Panc1 (cell line): ENCODE measurements around the gene TBKBP1. TPM values are rescaled to one million over a fixed set of nuclear protein-coding genes. Genes with fewer than 3 reads are reported as not detected.

Source experiments
- ATAC-seq: fragments of 200-7000 bp; cut with Tn5 transposase; 2 replicates; pipeline ENCODE4 v1.9.1; 2020; ENCODE audit warnings: mild to moderate bottlenecking, moderate library complexity
- BruUV-seq: library from RNA; stranded (reverse); fragments of 400-500 nt; replicated peaks from 2 replicates; lab custom pipeline; 2021; lab: Mats Ljungman, UMichigan
- CTCF ChIA-PET: fragments of 300-600 bp; sonication (Branson Sonifier 250); formaldehyde crosslinking; loops from one replicate; lab custom pipeline; 2022; ENCODE audit warnings: antibody characterized with exemption; lab: Charles Lee
- POLR2A ChIA-PET: fragments of 300-600 bp; sonication (Branson Sonifier 250); formaldehyde crosslinking; loops from one replicate; lab custom pipeline; 2022; ENCODE audit warnings: antibody characterized with exemption; lab: Charles Lee
- DNase-seq: peaks from one replicate; pipeline ENCODE4 v3.0.0-alpha.2; 2010; ENCODE audit warnings: low read depth, low spot score
- H3K27ac ChIP-seq: 2 replicates; pipeline ENCODE4 v1.5.1; 2011; ENCODE audit warnings: mild to moderate bottlenecking, low read length, inconsistent platforms
- H3K27me3 ChIP-seq: fragments of 200-500 bp; sonication (Bioruptor generic); 2 replicates; pipeline ENCODE4 v1.6.0; 2014; ENCODE audit warnings: low read length, inconsistent platforms; ENCODE audit not compliant: control insufficient read depth, insufficient read depth
- H3K36me3 ChIP-seq: fragments of 200-500 bp; sonication (Bioruptor generic); 2 replicates; pipeline ENCODE4 v1.5.1; 2014; ENCODE audit warnings: inconsistent platforms, mild to moderate bottlenecking, low read length, moderate library complexity; ENCODE audit not compliant: control insufficient read depth, insufficient read depth
- H3K4me1 ChIP-seq: 2 replicates; pipeline ENCODE4 v1.5.1; 2011; ENCODE audit warnings: inconsistent platforms, mild to moderate bottlenecking, low read length, moderate library complexity; ENCODE audit not compliant: control insufficient read depth, insufficient read depth
- H3K4me3 ChIP-seq, 2 experiments: 2 replicates each; pipeline ENCODE4 v1.5.1; 2011 to 2012; ENCODE audit warnings: low read depth in 2 of 2, low read length in 2 of 2, mild to moderate bottlenecking in 2 of 2, inconsistent platforms in 1 of 2, moderate library complexity in 1 of 2
- H3K9me3 ChIP-seq: fragments of 200-500 bp; sonication (Bioruptor generic); 2 replicates; pipeline ENCODE4 v1.5.1; 2014; ENCODE audit warnings: low read depth, mild to moderate bottlenecking, inconsistent platforms, low read length, moderate library complexity; ENCODE audit not compliant: control insufficient read depth, insufficient read depth
- CTCF ChIP-seq: fragments of 450-650 bp; IDR thresholded peaks from 2 replicates; pipeline ENCODE4 v1.5.1; 2017; ENCODE audit warnings: mild to moderate bottlenecking
- POLR2AphosphoS5 ChIP-seq: IDR thresholded peaks from 2 replicates; pipeline ENCODE4 v1.6.1; 2012; ENCODE audit warnings: mild to moderate bottlenecking, low read depth, low read length, moderate library complexity
- REST ChIP-seq, 2 experiments: IDR thresholded peaks; 2 replicates each; pipeline ENCODE4 v1.6.1; 2011 to 2012; ENCODE audit warnings: low read depth in 2 of 2, control low read depth in 1 of 2, low read length in 1 of 2, mild to moderate bottlenecking in 1 of 2, moderate library complexity in 1 of 2; ENCODE audit not compliant: insufficient read depth in 1 of 2
- SIN3A ChIP-seq: IDR thresholded peaks from 2 replicates; pipeline ENCODE4 v1.6.1; 2012; ENCODE audit warnings: low read depth, mild to moderate bottlenecking, low read length, moderate library complexity, borderline replicate concordance; ENCODE audit not compliant: insufficient read depth
- TCF7L2 ChIP-seq: IDR thresholded peaks from 2 replicates; pipeline ENCODE4 v1.6.1; 2011; ENCODE audit warnings: mild to moderate bottlenecking, low read depth, low read length, inconsistent platforms
- in situ Hi-C: cut with HindIII; loops from 2 replicates; pipeline ENCODE4 v1.10.0; 2016; ENCODE audit warnings: low sequenced_read_pairs, low pct_unique_long_range_greater_than_20kb
- intact Hi-C: fragments of 100-400 bp; cut with micrococcal nuclease; formaldehyde crosslinking; loops from one replicate; pipeline ENCODE4 v1.10.0; 2022; ENCODE audit not compliant: unreplicated experiment
- total RNA-seq: library from RNA; stranded (reverse); gene quantifications from one replicate; pipeline ENCODE4 v1.2.1, GENCODE V29; 2021; ENCODE audit not compliant: unreplicated experiment

TBKBP1 gene
- total RNA-seq, 1 experiment from 2014 or later: 12.0 TPM

- in situ Hi-C loops: no loop called here
- DNase-seq: no peak
- ATAC-seq: no peak
- no peak overlapping the region for H3K27ac ChIP-seq
- no TSS peak for BruUV-seq
- H3K27me3 ChIP-seq: peaks cover 5% of the 10 kb centered on the region; the same call in 1 of the 2 replicates
- TF ChIP-seq TCF7L2 (no peak), SIN3A (no peak), CTCF (no peak), POLR2AphosphoS5 (no peak), REST (IDR thresholded peaks at IDR 0.05; ENCODE audit: insufficient read depth in 1 of 2, low read depth in 2 of 2, low read length in 1 of 2) (no peak)
- intact Hi-C loops: no loop called here
- H3K4me3 ChIP-seq: no peak overlapping the region
- H3K36me3 ChIP-seq: no peaks in the 10 kb centered on the region
- POLR2A ChIA-PET: no interaction called here
- no peaks in the 10 kb centered on the region for H3K9me3 ChIP-seq
- no peaks in the 10 kb centered on the region for H3K4me1 ChIP-seq
- CTCF ChIA-PET: interaction anchor here (0.9 kb wide), 2 partner anchors 14 to 17 kb away, joined by 3 to 6 read pairs; no protein-coding TSS in a partner anchor
Measured at GRCh38 chr17:47714773-47715396, 20.9 kb downstream of the TBKBP1 start.

- intact Hi-C loops (no loop called here), in situ Hi-C loops (no loop called here)
- Histone ChIP-seq H3K4me1 (no peaks in the 10 kb centered on the region), H3K36me3 (no peaks in the 10 kb centered on the region), H3K4me3 (no peak overlapping the region), H3K27ac (no peak overlapping the region), H3K9me3 (no peaks in the 10 kb centered on the region), H3K27me3 (peaks cover 5% of the 10 kb centered on the region; the same call in 1 of the 2 replicates)
- DNase-seq (no peak), ATAC-seq (no peak)
- BruUV-seq: no TSS peak
- TF ChIP-seq TCF7L2: no peak
- no peak for TF ChIP-seq REST (IDR thresholded peaks at IDR 0.05; ENCODE audit: insufficient read depth in 1 of 2, low read depth in 2 of 2, low read length in 1 of 2)
- TF ChIP-seq POLR2AphosphoS5: no peak
- no peak for TF ChIP-seq CTCF
- no peak for TF ChIP-seq SIN3A
- ChIA-PET CTCF (interaction anchor here (0.9 kb wide), 2 partner anchors 15 to 18 kb away, joined by 3 to 6 read pairs; no protein-coding TSS in a partner anchor), POLR2A (no interaction called here)
Measured at GRCh38 chr17:47715669-47716325, 21.8 kb downstream of the TBKBP1 start.
